Measurements from ENCODE around the gene GNAZ.
"Not testable (repeated sequence)": the region's sequence is repeated elsewhere in the genome, so short reads cannot be mapped to it uniquely, and the experiment has no call there.

GNAZ gene

GRCh38 chr22:23070418-23071229 lies at the start of gene GNAZ:
TSS of gene GNAZ (plus strand) at chr22:23070519. CDS start at chr22:23095696, 25,177 bp downstream.
- FAIRE-seq = no peak

GRCh38 chr22:23020659-23021293 lies 49.5 kb upstream of the GNAZ start:
- FAIRE-seq = no peak

- not testable (repeated sequence) for FAIRE-seq
These were observed 48.5 kb upstream of the GNAZ start for GRCh38 chr22:23021660-23022353.

GRCh38 chr22:23023294-23023693 lies 47.0 kb upstream of the GNAZ start:
- FAIRE-seq = no peak

GRCh38 chr22:23026777-23027176 lies 43.5 kb upstream of the GNAZ start:
- FAIRE-seq = no peak

GRCh38 chr22:23027849-23028248 lies 42.5 kb upstream of the GNAZ start:
- not testable (repeated sequence) for FAIRE-seq

- no peak for FAIRE-seq
These were observed 40.6 kb upstream of the GNAZ start for GRCh38 chr22:23029521-23030228.

GRCh38 chr22:23031381-23031780 lies 38.9 kb upstream of the GNAZ start:
- no peak for FAIRE-seq

GRCh38 chr22:23031786-23032185 lies 38.5 kb upstream of the GNAZ start:
- no peak for FAIRE-seq

- FAIRE-seq = no peak
These were observed 37.7 kb upstream of the GNAZ start for GRCh38 chr22:23032658-23033057.

- FAIRE-seq = no peak
These were observed 37.0 kb upstream of the GNAZ start for GRCh38 chr22:23033116-23033905.

GRCh38 chr22:23034621-23035556 lies 35.4 kb upstream of the GNAZ start:
- FAIRE-seq = no peak

GRCh38 chr22:23035557-23036277 lies 34.6 kb upstream of the GNAZ start:
- no peak for FAIRE-seq

- FAIRE-seq = no peak
These were observed 33.5 kb upstream of the GNAZ start for GRCh38 chr22:23036684-23037428.

- no peak for FAIRE-seq
These were observed 32.6 kb upstream of the GNAZ start for GRCh38 chr22:23037429-23038333.

- no peak for FAIRE-seq
These were observed 32.0 kb upstream of the GNAZ start for GRCh38 chr22:23038334-23038642.

GRCh38 chr22:23038902-23039301 lies 31.4 kb upstream of the GNAZ start:
- no peak for FAIRE-seq

- no peak for FAIRE-seq
These were observed 28.1 kb upstream of the GNAZ start for GRCh38 chr22:23042179-23042578.

GRCh38 chr22:23044570-23044969 lies 25.7 kb upstream of the GNAZ start:
- FAIRE-seq = no peak
